Measurements from ENCODE around the gene DBN1. TPM values are rescaled to one million over a fixed set of nuclear protein-coding genes. Genes with fewer than 3 reads are reported as not detected.

DBN1 gene
- total and polyA plus RNA-seq, 5 donors = 15.3 to 44.8 (median 19.9) TPM

DNA sequence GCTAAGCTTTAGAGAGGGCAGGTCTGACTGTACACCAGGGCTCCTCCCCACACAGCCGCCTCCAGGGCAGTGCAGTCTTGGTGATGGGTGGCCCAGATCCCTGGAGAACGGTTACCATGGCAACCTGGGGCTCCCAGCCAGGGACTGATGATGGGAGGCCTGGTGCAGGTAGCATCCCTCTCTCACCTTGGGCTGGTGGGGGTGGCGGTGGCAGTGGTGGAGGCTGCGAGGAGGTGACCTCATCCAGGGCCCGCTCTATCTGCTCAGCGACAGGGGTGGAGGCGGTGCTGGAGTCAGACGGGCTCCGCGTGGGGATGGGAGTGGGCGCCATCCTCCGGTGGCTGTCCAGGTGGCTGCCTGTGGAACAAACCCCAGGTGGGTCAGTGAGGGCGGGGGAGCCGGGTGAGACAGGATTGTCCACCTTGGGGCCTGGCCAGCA is 14.5 kb downstream of the DBN1 start:
- WGBS = 84% methylated on average over 14 of the region's 14 CpGs

DNA sequence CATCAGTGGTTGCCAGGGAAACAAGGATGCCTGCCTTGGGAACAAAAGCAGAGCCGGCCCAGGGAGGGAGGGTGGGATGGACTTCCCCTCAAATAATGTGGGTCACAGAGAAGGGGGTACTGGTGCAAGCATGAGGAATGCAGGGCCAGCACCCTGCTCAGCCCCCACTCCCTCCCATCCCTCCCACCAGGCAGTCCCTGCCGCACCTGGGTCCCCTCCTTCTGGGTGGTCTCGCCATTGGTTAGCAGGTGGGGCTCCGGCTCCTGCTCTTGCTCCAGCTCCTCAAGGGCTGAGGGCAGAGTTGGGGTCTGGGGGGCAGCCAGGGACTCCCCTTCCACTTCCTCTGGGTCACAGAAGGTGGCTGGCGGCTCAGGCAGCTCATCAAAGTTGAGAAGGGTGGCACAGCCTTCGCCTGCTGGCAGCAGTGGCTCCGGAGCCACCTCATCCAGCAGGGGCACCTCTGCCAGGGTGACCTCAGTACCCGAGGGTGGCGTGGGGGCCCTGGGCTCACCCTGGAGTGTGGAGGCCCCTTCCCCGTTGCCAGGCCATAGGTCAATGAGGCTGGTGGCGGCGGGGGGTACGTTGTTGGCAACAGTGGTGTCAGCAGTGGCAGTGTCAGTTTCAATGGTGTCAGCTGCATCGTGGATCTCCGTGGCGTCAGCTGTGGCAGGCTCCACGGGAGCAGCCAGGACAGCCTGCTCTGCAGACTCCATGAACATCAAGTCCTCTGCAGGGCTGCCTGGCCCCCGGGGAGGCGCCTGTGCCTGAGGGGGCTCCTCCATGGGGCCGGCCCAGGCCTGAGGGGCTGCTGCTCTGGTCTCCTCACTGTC is 15.4 kb downstream of the DBN1 start:
- Histone ChIP-seq H3K27me3 (ENCODE audit: control insufficient read depth, insufficient read depth) (no peaks in the 10 kb centered on the region), H3K27ac (ENCODE audit: low read length) (no peak overlapping the region), H3K9me3 (ENCODE audit: control insufficient read depth, low read length) (no peaks in the 10 kb centered on the region), H3K4me1 (ENCODE audit: control insufficient read depth, insufficient read depth, low read length) (no peaks in the 10 kb centered on the region), H3K4me3 (ENCODE audit: low read length) (no peak overlapping the region)
- ATAC-seq (no peak), DNase-seq (peak in 2 of 3 donors; percentile 43 to 62)
- intact Hi-C loops (cut with DNase I) = loop anchor here in 2 of 4 donors (5.0 kb wide), 1 partner anchor 39 kb away; the partner anchor contains the start of gene PDLIM7 (in 2 of the 2)
- 83% methylated on average over 20 of the region's 20 CpGs for WGBS

More for the DNA sequence above, 14.5 kb downstream of the DBN1 start:
- Histone ChIP-seq H3K9me3 (ENCODE audit: control insufficient read depth, low read length) (no peaks in the 10 kb centered on the region), H3K27me3 (ENCODE audit: control insufficient read depth, insufficient read depth) (no peaks in the 10 kb centered on the region), H3K27ac (ENCODE audit: low read length) (no peak overlapping the region), H3K4me3 (ENCODE audit: low read length) (no peak overlapping the region), H3K4me1 (ENCODE audit: control insufficient read depth, insufficient read depth, low read length) (no peaks in the 10 kb centered on the region)
- intact Hi-C loops (cut with DNase I) = loop anchor here in 2 of 4 donors (5.0 kb wide), 1 partner anchor 38 kb away; the partner anchor contains the start of gene PDLIM7 (in 2 of the 2)
- ATAC-seq (no peak), DNase-seq (peak in 1 of 3 donors; percentile 55)

DNA sequence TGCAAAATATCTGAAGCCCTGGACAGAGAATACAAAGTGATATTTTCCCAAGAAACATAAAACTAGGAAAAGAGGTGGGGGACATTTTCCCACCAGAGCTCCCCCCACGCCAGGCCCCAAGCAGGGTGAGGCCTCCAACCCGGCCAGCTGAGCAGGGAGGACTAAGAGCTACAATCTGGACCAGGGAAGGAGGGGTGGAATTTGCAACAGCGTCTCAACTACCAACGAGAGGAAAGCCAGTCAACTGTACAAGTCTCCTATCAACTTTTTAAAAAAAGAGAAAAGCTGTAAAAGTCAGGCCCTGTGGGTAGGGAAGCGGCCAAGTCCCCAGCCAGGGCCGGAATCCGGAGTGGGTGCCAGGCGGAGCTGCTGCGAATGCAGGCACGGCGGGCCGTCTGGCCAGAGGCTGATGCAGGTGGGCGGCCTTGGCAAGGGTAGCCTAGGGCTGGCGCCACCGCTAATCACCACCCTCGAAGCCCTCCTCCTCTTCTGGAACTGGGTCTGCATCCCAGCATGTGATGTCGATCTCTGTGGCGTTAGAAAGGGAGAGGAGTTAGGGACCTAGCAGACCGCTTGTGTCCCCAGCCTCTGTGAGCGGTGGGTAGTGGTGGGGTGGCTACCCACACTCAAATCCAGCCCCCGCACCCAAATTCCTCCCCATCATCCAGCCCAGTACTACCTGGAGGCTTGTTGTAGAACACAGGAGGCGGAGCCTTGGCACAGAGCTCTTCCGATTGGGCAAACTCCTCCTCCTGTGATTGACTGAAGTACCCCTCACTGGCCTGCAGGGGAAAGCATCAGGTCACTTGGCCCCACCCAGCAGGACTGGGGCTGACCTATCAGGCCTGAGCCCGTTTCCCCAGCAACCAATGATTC is 16.2 kb downstream of the DBN1 start:
- H3K27ac ChIP-seq (ENCODE audit: low read length) = no peak overlapping the region
- intact Hi-C loops (cut with DNase I) = loop anchor here in 2 of 4 donors (5.0 kb wide), 1 partner anchor 40 kb away; the partner anchor contains the start of gene PDLIM7 (in 2 of the 2)
- no peak overlapping the region for H3K4me3 ChIP-seq (ENCODE audit: low read length)
- ATAC-seq = peak; percentile 57 to 65
- DNase-seq = peak; percentile 90 to 91 (median 90)
- H3K27me3 ChIP-seq (ENCODE audit: control insufficient read depth, insufficient read depth) = no peaks in the 10 kb centered on the region
- H3K9me3 ChIP-seq (ENCODE audit: control insufficient read depth, low read length) = no peaks in the 10 kb centered on the region
- H3K4me1 ChIP-seq (ENCODE audit: control insufficient read depth, insufficient read depth, low read length) = no peaks in the 10 kb centered on the region
- WGBS = 67% methylated on average over 24 of the region's 24 CpGs

DNA sequence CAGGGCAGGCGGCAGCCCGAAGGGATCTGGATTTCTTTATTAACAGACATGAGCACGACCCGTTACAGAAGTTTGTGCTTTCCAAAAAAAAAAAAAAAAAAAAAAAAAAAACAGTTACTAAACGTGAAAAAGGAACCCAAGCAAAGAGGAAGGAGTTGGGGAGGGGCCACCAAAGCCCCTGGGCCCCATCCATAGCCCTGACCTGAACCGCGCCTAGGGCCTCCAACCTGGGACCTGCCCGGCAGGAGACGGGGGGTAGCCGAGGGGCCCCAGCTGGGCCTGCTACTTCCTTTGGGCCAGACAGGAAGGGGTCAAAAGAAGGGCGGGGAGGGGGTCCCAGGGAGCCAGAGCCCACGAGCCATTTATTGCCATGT is 16.9 kb downstream of the DBN1 start:
- H3K9me3 ChIP-seq (ENCODE audit: control insufficient read depth, low read length) = no peaks in the 10 kb centered on the region
- H3K4me1 ChIP-seq (ENCODE audit: control insufficient read depth, insufficient read depth, low read length) = no peaks in the 10 kb centered on the region
- ATAC-seq (no peak), DNase-seq (peak in 2 of 3 donors; percentile 47 to 75)
- WGBS = 26% methylated on average over 12 of the region's 12 CpGs
- H3K27me3 ChIP-seq (ENCODE audit: control insufficient read depth, insufficient read depth) = no peaks in the 10 kb centered on the region
- no peak overlapping the region for H3K4me3 ChIP-seq (ENCODE audit: low read length)
- H3K27ac ChIP-seq (ENCODE audit: low read length) = peak overlapping the region; percentile 7
- intact Hi-C loops (cut with DNase I) = loop anchor here in 2 of 4 donors (5.0 kb wide), 1 partner anchor 41 kb away; the partner anchor contains the start of gene PDLIM7 (in 2 of the 2)

DNA sequence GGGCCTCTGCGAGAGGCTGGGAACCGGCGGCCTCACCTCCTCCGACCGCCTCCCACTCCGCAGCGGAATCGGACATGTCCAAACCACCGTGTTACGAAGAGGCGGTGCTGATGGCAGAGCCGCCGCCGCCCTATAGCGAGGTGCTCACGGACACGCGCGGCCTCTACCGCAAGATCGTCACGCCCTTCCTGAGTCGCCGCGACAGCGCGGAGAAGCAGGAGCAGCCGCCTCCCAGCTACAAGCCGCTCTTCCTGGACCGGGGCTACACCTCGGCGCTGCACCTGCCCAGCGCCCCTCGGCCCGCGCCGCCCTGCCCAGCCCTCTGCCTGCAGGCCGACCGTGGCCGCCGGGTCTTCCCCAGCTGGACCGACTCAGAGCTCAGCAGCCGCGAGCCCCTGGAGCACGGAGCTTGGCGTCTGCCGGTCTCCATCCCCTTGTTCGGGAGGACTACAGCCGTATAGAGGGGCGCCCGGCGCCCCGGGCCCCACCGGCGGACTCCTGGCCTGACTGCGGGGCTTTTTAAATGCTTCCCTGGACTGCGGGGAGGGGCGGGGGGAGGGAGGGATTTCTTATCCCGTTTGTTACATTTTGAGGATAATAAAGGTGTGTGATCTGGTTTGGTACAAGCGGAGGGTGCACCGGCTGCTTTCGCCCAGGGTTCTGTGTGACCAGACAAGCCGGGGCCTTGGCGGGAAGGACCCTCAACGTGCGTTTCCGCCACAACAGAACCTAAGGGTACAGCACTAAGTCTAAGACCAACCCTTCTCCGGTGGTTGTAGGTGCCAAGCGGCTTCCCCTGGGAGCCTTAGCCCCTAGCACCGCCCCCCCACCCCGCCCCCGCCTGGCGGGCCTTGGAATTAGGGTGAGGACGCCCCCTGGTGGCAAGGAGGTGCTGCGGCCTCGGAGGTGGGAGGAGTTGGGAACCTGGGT is 17.5 kb downstream of the DBN1 start:
- under 1% methylated on average over 76 of the region's 76 CpGs for WGBS
- intact Hi-C loops (cut with DNase I) = loop anchor here in 3 of 4 donors (2.0 to 5.0 kb wide), 2 partner anchors 41 to 53 kb away; partner anchors contain the start of gene PDLIM7 (in 2 of the 3)

DNA sequence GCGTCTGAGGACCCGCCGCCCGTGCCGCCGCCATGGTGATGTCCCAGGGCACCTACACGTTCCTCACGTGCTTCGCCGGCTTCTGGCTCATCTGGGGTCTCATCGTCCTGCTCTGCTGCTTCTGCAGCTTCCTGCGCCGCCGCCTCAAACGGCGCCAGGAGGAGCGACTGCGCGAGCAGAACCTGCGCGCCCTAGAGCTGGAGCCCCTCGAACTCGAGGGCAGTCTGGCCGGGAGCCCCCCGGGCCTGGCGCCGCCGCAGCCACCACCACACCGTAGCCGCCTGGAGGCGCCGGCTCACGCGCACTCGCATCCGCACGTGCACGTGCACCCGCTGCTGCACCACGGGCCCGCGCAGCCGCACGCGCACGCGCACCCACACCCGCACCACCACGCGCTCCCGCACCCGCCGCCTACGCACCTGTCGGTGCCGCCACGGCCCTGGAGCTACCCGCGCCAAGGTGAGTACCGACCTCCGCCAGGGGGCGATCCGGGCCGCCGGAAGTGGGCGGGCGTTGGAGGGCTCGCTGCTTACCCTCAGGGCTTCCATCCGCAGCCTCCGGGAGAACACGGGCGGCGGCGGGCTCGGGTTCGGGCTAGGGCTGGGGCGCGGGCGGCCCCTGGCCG is 18.3 kb downstream of the DBN1 start:
- under 1% methylated on average over 80 of the region's 80 CpGs for WGBS
- ATAC-seq = peak; percentile 40 to 46
- intact Hi-C loops (cut with DNase I) = loop anchor here in 3 of 4 donors (2.0 to 5.0 kb wide), 2 partner anchors 42 to 52 kb away; partner anchors contain the start of gene PDLIM7 (in 2 of the 3)
- H3K27me3 ChIP-seq (ENCODE audit: control insufficient read depth, insufficient read depth) = no peaks in the 10 kb centered on the region
- H3K4me1 ChIP-seq (ENCODE audit: control insufficient read depth, insufficient read depth, low read length) = no peaks in the 10 kb centered on the region
- peak overlapping the region; percentile 54 for H3K4me3 ChIP-seq (ENCODE audit: low read length)
- no peak overlapping the region for H3K27ac ChIP-seq (ENCODE audit: low read length)
- DNase-seq = peak; percentile 77 to 92 (median 90)
- no peaks in the 10 kb centered on the region for H3K9me3 ChIP-seq (ENCODE audit: control insufficient read depth, low read length)

More for the DNA sequence above, 17.5 kb downstream of the DBN1 start:
- DNase-seq (peak; percentile 93 to 98 (median 97)), ATAC-seq (peak; percentile 68 to 69)
- H3K27ac ChIP-seq (ENCODE audit: low read length) = peak overlapping the region; percentile 14
- peak overlapping the region; percentile 54 for H3K4me3 ChIP-seq (ENCODE audit: low read length)
- no peaks in the 10 kb centered on the region for H3K9me3 ChIP-seq (ENCODE audit: control insufficient read depth, low read length)
- H3K27me3 ChIP-seq (ENCODE audit: control insufficient read depth, insufficient read depth) = no peaks in the 10 kb centered on the region
- H3K4me1 ChIP-seq (ENCODE audit: control insufficient read depth, insufficient read depth, low read length) = no peaks in the 10 kb centered on the region

DNA sequence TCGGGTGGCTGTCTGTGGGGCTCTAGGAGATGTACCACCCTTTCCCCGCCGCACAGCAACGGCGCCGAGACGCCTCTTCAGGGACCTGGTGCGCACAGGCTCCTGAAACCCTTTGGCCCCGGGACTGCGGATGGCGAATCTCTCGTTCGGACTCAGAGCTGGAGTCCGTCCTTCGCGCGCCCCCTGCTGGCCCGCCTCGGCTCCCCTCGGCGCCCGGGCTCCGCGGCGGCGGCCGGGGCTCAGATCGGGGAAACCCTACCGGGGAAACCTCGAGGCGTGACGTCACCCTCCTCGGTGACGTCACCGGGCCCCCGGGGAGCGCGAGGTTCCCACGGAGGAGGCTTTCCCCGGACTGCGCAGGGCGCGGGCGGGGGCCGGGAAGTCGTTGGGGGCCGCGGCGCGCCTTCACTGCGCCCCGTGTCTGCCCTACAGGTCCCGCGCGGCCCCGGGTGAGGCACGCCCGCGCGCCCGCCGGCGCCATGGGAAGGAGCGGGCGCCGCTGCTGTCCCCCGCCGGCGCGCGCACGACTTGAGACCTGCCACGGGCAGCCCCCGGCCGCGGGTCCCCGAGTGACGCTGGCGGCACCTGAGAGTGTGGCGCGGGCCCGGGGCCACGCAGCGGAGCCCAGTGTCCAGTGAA is 18.9 kb downstream of the DBN1 start:
- intact Hi-C loops (cut with DNase I) = loop anchor here (2.0 to 5.0 kb wide), 5 partner anchors 43 to 62 kb away; partner anchors contain the start of genes PDLIM7 (in 2 of the 4) and F12 (in 1 of the 4)
- H3K4me3 ChIP-seq (ENCODE audit: low read length) = peak overlapping the region; percentile 54
- no peaks in the 10 kb centered on the region for H3K27me3 ChIP-seq (ENCODE audit: control insufficient read depth, insufficient read depth)
- DNase-seq (peak; percentile 91 to 97 (median 97)), ATAC-seq (peak; percentile 72 to 73)
- no peak overlapping the region for H3K27ac ChIP-seq (ENCODE audit: low read length)
- under 1% methylated on average over 84 of the region's 84 CpGs for WGBS
- H3K9me3 ChIP-seq (ENCODE audit: control insufficient read depth, low read length) = no peaks in the 10 kb centered on the region
- no peaks in the 10 kb centered on the region for H3K4me1 ChIP-seq (ENCODE audit: control insufficient read depth, insufficient read depth, low read length)

DNA sequence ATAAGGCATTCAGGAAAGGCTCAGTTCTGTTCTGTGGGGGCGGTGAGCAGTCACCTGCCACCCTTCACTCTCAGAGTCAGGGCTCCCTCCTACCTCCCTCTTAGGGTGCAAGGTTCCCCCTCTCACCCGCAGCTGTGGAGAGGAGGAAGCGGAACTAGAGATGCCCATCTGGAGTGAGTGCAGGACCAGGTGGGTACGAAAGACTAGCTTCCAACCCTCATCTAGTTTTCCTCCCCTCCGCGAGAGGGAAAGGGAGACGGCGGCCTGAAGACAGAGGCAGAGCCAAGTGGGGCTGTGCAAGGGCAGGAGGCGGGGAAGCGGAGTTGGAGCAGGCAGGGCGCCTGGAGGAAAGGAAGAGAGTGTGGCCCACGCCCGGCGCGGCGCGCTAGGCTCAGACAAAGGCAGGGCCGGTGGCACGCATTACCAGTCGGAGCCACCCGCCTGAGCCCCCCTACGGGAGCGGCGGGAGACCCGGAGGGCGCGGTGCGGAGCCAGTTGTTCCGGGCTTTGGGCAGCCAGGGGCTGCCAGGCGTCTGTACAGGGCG is 19.5 kb downstream of the DBN1 start:
- DNase-seq (peak; percentile 65 to 84 (median 82)), ATAC-seq (peak; percentile 9 to 37)
- Histone ChIP-seq H3K9me3 (ENCODE audit: control insufficient read depth, low read length) (no peaks in the 10 kb centered on the region), H3K27me3 (ENCODE audit: control insufficient read depth, insufficient read depth) (no peaks in the 10 kb centered on the region), H3K4me3 (ENCODE audit: low read length) (peak overlapping the region; percentile 20), H3K27ac (ENCODE audit: low read length) (no peak overlapping the region), H3K4me1 (ENCODE audit: control insufficient read depth, insufficient read depth, low read length) (no peaks in the 10 kb centered on the region)
- intact Hi-C loops (cut with DNase I) = loop anchor here (2.0 to 5.0 kb wide), 5 partner anchors 47 to 62 kb away; partner anchors contain the start of gene F12 (in 1 of the 4)
- 9% methylated on average over 31 of the region's 31 CpGs for WGBS

Measured in right cardiac atrium (tissue), 5 donors.